Stomach (tissue), 4 donors: ENCODE measurements around the gene STOML1.

Experiments used
- CTCF ChIP-seq, 7 experiments: fragments of 450-650 bp in 4 of 7; fragments of 200-600 bp in 3 of 7; sonication (generic) in 3 of 7; IDR thresholded peaks; one replicate each; pipeline ENCODE4 v1.5.1; 2016 to 2019; ENCODE audit warnings: antibody characterized with exemption in 7 of 7, control low read depth in 2 of 7, mild to moderate bottlenecking in 1 of 7
- POLR2A ChIP-seq, 4 donors: fragments of 450-650 bp; IDR thresholded peaks; one replicate each; pipeline ENCODE4 v1.6.1; 2016; ENCODE audit warnings: antibody characterized with exemption in 4 of 4, control low read depth in 2 of 4, mild to moderate bottlenecking in 1 of 4, moderate library complexity in 1 of 4

- TF ChIP-seq CTCF (IDR thresholded peaks at IDR 0.05) = no peak
- TF ChIP-seq POLR2A (IDR thresholded peaks at IDR 0.05) = no peak
Observed at GRCh38 chr15:73946046-73946721, 45.9 kb downstream of the STOML1 start.
